HL-60 (cell line): ENCODE results near the gene CBR4.

Source experiments
- GABPA ChIP-seq: IDR thresholded peaks from 2 replicates; pipeline ENCODE4 v1.6.1; 2012; ENCODE audit warnings: low read depth
- POLR2AphosphoS5 ChIP-seq: IDR thresholded peaks from 2 replicates; pipeline ENCODE4 v1.6.1; 2012; ENCODE audit warnings: low read depth
- REST ChIP-seq: IDR thresholded peaks from 2 replicates; pipeline ENCODE4 v1.6.1; 2012; ENCODE audit warnings: low read depth; ENCODE audit not compliant: insufficient replicate concordance
- SPI1 ChIP-seq: IDR thresholded peaks from 2 replicates; pipeline ENCODE4 v1.6.1; 2012; ENCODE audit warnings: low read depth, mild to moderate bottlenecking, borderline replicate concordance
- TF ChIP-seq, protein P1 (sequence below): IDR thresholded peaks from one replicate; pipeline ENCODE4 v1.5.1; 2011; ENCODE audit warnings: low read length, control low read depth, inconsistent platforms; ENCODE audit not compliant: insufficient read depth

DNA sequence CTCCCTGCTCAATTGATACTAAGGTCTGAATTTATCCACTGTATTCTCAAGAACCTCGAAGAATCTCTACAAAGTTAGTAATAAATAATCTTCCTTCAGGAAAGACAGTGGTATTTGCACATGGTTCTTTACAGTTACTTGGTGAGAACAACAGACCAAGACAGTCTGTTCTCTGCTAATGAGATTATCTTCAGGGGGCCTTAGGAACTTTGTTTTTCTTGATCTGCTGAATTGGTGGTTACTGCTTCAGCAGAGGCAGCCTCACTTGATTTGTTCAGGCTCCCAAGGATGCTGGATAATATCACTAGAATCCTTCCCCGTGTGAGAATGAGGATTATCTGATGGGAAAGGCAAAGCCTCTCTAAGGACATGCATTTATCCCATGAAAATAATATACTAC lies 64.8 kb downstream of the CBR4 start:
- TF ChIP-seq, protein P1, sequence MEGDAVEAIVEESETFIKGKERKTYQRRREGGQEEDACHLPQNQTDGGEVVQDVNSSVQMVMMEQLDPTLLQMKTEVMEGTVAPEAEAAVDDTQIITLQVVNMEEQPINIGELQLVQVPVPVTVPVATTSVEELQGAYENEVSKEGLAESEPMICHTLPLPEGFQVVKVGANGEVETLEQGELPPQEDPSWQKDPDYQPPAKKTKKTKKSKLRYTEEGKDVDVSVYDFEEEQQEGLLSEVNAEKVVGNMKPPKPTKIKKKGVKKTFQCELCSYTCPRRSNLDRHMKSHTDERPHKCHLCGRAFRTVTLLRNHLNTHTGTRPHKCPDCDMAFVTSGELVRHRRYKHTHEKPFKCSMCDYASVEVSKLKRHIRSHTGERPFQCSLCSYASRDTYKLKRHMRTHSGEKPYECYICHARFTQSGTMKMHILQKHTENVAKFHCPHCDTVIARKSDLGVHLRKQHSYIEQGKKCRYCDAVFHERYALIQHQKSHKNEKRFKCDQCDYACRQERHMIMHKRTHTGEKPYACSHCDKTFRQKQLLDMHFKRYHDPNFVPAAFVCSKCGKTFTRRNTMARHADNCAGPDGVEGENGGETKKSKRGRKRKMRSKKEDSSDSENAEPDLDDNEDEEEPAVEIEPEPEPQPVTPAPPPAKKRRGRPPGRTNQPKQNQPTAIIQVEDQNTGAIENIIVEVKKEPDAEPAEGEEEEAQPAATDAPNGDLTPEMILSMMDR, result no peak
- no peak for TF ChIP-seq REST
- no peak for TF ChIP-seq POLR2AphosphoS5
- no peak for TF ChIP-seq SPI1
- TF ChIP-seq GABPA, result no peak
